VCaP (cell line): ENCODE data around the gene GLIS1.

Experiments
- H3K27ac ChIP-seq: fragments of 450-650 bp; 2 replicates; pipeline ENCODE4 v1.5.1; 2017
- TF ChIP-seq, protein P1 (sequence below): fragments of 450-650 bp; conservative IDR thresholded peaks from 2 replicates; pipeline ENCODE4 v1.5.1; 2017; ENCODE audit warnings: mild to moderate bottlenecking, moderate library complexity

Gene GLIS1

DNA sequence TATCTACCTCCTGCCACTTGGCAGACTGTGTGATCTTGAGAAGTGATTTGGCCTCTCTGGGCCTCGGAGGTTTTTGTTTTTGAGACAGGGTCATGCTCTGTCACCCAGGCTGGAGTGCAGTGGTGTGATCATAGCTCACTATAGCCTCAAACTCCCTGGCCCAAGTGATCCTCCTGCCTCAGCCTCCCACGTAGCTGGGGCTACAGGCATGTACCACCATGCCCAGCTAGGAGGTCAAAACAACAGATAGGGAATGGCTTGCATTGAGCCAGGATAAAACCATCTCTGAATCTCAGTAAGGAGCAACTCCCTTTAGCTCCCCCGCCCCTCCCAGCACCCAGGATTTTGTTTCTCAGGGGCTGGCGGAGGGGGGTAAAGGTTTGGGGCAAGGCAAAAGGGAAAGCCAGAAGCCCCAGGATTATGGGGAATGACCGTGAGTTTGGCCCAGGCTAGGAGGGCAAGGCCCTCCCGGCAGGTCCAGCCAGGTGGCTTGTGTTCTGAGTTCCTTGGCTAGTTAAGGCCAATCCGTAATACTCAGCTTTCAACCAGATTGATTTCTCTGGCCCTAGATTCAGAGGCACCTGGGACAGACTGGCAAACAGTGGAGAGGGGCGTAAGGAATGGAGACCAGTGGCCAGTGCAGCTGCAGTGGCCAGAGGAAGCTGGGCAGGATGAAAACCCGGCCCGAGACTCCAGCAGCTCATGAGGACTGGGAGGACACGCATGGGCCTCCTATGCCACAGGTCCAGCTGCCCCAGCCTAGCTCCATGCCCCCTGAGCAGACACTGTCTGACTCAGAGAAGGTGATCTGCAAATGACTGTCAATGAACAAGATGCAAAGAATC, 149.7 kb downstream of the GLIS1 start:
- TF ChIP-seq, protein P1, sequence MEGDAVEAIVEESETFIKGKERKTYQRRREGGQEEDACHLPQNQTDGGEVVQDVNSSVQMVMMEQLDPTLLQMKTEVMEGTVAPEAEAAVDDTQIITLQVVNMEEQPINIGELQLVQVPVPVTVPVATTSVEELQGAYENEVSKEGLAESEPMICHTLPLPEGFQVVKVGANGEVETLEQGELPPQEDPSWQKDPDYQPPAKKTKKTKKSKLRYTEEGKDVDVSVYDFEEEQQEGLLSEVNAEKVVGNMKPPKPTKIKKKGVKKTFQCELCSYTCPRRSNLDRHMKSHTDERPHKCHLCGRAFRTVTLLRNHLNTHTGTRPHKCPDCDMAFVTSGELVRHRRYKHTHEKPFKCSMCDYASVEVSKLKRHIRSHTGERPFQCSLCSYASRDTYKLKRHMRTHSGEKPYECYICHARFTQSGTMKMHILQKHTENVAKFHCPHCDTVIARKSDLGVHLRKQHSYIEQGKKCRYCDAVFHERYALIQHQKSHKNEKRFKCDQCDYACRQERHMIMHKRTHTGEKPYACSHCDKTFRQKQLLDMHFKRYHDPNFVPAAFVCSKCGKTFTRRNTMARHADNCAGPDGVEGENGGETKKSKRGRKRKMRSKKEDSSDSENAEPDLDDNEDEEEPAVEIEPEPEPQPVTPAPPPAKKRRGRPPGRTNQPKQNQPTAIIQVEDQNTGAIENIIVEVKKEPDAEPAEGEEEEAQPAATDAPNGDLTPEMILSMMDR = no peak
- no peak overlapping the region for H3K27ac ChIP-seq

DNA sequence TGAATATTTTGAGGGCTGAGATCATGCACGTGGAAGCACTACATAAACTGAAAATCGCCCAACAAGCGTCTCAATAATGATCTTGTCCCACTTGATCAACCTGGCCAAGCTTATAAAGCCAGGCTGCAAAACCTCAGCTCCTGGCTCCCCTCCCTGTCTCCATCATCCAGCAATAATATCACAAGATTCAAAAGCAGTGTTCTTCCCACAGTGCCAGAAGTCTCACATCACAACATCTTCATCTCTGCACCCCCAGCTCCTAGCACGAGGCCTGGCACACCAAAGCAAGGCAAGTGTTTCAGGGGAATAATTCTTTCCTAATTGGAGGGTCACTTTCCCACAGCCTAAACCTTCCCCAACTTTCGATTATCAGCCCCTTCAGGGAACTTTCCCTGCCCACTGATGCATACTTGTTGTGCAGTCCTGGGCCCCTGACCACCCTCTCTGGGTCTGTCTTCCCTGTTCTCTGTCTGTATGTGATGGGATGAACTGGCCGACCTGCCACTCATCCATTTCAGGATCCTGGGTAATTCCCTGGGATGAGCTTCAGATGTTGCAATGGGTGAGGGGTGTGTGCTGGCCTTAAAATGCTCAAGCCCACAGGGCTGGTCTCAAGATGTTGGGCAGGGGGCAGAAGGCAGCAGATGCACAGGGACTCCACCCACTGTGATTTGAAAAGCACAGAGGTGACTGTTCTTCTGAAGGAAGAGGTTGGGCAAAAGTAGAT, 150.7 kb downstream of the GLIS1 start:
- TF ChIP-seq, protein P1 = no peak

DNA sequence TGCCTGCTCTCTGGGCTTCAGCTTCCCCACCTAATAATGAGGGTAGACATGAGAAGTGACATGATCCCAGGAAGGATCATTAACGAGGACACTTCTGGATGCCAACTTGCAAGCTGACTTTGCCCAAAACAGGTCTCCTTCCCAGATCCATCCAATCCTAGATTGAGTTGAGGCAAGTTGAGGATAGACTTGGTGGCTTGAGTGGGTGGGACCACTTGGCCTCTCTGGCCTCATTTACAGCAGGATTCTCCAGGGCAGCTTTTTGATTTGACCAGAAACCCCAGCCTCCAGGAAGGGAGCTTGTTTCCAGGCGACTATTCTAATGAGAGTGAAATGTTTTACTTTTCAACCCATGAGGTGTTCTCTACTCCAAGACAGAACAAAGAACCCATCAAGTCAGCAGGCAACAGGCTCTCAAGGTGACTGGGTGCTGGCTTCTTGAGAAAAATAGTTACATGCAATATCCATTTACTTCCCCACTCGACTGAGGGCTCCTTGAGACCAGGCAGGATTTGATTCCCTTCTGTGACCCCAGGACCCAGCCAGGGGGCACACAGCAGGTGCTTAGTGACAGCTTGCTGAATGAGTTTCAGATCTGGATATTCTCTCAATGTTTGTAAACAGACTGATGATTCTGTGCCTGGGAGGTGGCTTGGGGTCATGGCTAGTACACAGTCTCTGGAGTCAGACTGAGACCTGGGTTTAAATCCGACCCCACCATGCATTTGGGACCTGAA, 151.5 kb downstream of the GLIS1 start:
- H3K27ac ChIP-seq = no peak overlapping the region
- TF ChIP-seq, protein P1 = no peak

More for the DNA sequence above, 150.7 kb downstream of the GLIS1 start:
- no peak overlapping the region for H3K27ac ChIP-seq

GRCh38 chr1:53586765-53587164, 152.2 kb downstream of the GLIS1 start:
- TF ChIP-seq, protein P1 = no peak
- H3K27ac ChIP-seq = no peak overlapping the region

DNA sequence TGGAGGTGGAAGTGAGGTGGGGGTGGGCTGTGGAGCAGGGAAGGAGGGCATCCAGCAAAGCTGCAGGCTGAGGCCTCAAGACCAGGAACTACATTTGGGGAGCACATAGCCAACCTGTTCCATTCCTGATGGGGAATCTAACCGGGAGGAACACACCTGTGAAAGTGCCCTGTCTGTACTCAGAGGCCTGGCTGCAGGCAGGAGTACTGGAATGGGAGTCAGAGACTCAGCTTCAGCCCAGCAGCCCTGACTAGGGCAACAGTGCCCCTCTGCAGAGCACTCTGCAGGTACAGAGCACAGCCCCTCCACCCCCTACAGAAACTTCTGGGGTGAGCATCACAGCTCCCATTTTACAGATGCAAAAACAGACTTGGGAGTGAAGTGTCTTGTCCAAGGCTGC, 153.4 kb downstream of the GLIS1 start:
- TF ChIP-seq, protein P1 = no peak
- no peak overlapping the region for H3K27ac ChIP-seq

DNA sequence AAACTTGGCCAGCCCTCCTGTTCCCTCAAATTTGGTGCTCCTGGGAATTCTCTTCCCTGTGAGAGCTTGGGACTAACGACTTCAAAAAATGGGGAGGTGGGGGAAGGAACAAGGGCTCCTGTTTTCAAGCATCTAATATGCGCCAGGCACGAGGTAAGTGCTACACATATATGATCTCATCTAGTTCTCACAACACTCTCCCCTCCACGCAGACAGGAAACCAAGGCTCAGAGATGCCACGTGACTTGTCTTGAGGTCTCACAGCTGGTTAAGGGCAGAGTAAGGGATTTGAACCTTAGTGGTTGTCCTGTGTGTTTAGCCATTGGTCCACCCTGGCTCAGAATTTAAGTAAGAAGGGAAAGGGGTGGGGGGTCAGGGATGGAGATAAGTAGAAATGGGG, 153.8 kb downstream of the GLIS1 start:
- TF ChIP-seq, protein P1 = no peak
- H3K27ac ChIP-seq = no peak overlapping the region

DNA sequence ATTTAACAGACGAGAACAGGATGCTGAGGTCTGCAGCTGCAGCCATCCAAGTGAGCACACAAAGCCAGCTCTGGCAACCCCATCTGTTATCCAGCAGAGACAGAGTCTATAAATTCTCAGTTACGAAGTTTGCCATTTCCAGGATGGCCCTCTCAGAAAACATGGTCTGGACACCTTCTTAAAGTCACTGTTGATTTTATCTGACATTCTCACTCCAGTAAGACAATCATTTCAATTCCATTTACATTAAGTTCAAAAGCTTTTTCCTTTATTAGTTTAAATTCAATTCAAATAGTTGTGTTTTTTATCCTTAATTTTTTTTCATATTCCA, 154.2 kb downstream of the GLIS1 start:
- no peak overlapping the region for H3K27ac ChIP-seq
- TF ChIP-seq, protein P1 = no peak
